Activated gamma-delta T cell treated with Interleukin-2 at 50 U/mL for 16 hours (primary cell): ENCODE data around the gene EIF3D.

ENCODE experiments used
- DNase-seq: peaks from one replicate; pipeline ENCODE4 v3.0.0-alpha.2; 2020

EIF3D gene

DNA sequence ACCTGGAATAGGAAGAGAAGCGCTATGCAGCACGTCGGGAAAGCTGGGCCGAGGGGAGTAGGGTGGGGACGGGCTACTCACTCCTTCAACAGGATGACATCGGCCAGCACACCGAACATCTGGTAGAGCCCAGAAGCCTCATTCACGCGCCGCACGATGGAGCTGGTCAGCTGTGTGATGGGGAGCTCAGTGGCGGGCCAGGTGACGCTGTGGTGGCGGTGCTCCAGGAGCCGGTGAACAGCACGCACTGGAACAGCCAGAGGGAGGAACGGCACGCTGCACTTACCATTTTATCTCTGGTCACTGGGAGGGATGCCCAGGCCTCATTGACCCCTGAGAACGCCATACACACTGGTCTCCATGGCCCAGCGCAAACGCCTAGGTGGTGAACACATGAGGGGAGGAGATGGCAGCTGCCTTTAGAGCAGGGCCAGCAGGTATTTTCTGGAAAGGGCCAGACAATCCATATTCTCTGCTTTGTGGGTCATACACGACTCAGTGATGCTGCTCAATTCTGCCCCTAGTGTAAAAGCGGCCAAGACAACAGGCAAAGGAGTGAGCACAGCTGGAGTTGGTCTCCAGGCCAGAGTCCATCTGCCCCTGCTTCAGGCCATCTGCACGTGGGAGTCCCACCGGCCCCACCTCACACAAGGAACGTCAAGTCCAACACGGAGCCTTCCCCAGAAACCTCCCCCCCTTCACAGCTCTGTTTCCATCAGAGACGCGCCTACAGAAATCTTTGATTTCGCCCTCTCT lies 30.9 kb downstream of the EIF3D start:
- DNase-seq = no peak

DNA sequence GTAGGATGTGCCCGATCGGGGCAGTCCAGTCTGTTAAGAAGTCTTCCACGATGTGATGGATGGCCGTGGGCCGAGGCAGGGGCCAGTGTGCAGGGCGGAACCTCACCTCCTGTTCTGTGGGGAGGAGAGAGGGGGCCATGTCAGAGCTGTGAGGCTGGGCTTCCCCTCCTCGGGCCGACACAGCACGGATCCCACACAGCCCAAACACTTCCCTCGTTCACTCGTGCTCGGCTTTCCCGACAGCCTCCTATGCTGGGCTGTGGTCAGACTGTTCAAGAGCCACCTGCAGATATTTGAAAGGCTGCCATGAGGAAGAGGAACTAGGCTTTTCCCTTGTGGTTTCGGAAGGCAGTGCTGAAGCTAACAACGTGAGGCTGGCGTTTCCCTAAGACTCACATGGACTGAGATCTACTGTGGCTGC lies 35.3 kb downstream of the EIF3D start:
- no peak for DNase-seq

DNA sequence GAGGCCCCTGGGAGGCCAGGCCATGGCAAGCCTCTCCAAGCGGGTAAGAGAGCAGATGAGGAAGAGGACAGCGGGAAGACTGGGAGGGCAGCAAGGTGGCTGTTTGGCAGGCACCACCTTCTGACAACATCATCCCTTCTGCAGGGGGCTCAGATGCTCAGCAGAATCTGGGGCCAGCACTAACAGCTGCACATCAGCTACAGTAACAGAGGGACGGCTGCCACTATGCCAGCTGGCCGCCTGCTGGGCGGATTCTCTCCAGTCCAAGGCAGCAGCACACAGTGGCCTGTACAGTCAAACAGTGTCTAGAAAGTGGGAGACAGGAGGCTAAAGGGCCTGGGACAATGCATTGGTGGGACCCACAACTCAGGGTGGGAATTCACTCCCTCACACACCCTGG lies 36.9 kb downstream of the EIF3D start:
- DNase-seq = no peak

DNA sequence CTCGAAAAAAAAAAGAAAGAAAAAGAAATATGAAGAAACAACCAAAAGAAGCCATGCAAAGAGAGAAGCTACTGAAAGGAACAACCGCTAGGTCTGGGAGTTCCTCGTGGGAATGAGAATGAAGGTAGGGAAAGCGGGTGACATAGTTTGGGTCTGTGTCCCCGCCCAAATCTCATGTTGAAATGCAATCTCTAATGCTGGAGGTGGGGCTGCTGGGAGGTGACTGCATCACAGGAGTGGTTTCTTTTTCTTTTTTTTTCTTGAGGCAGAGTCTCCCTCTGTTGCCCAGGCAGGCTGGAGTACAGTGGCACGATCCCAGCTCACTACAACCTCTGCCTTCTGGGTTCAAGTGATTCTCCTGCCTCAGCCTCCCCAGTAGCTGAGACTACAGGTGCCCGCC lies 37.8 kb downstream of the EIF3D start:
- no peak for DNase-seq

DNA sequence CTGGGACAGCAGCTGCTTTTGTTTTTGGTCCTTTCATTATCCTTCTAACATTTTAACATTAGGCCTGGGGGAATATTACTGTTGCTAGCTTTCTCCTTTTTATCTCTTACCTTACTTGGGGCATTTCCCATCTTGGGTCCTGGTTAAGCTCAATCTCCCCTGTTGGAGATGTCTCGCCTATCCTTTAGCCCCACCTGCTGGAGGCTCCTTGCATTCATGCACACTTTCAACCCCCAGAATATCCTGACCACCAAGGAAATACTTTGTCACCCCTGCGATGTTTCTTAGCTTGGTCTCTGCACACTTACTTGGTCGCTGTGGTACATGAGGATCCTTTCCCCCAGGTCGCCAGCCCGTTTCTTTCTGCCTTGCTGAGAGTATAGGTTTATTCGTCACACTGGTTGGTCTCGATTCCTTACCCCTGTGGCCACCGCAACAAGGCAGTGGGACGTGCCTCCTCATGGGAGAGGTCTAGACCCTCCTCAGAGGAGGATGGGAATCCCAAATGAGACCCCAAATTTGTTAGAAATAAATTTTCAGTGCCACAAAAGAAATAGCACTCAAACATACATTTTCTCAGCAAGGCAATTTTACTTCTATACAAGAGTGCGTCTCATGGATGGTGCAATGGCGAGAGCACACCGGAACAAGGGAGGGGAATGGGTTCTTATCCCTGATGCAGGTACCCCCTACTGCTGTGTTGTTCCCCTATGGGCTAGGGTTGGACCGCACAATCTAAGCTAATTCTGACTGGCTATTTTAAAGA lies 42.2 kb downstream of the EIF3D start:
- peak; percentile 65 for DNase-seq

DNA sequence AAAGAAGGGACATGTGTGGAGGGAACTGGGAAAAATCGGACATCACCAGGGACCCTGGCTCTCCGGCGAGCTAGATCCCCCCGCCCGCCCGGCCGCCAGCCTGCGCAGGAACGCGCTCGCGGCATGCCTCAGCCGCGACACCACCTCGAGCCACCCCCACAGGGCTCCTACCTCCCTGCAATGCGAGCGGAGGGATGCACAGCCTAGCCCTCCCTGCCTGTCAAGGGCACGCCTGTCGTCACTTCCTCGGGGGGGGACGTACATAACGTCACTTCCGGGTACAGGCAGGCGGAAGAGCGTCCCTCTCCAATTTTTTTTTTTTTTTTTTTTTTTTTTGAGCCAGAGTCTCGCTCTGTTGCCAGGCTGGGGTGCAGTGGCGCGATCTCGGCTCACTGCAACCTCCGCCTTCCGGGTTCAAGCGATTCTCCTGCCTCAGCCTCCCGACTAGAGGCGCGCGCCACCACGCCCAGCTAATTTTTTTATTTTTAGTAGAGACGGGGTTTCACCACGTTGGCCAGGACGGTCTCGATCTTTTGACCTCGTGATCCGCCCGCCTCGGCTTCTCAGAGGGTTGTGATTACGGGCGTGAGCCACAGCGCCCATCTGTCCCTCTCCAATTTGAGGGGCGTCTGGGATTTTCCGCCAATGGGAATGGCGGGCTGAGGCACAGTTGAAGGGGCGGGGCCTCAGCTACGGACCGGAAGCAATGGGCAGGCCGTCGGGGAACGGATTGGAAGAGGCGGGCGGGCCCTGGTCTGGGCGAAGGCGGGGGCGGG lies 47.4 kb downstream of the EIF3D start, which contains the start of gene TXN2:
TXN2 (minus strand) TSS at position 248 of the 776 bp plus-strand sequence. CDS start 803 bp downstream, outside the sequence.
- DNase-seq = peak; percentile 93

DNA sequence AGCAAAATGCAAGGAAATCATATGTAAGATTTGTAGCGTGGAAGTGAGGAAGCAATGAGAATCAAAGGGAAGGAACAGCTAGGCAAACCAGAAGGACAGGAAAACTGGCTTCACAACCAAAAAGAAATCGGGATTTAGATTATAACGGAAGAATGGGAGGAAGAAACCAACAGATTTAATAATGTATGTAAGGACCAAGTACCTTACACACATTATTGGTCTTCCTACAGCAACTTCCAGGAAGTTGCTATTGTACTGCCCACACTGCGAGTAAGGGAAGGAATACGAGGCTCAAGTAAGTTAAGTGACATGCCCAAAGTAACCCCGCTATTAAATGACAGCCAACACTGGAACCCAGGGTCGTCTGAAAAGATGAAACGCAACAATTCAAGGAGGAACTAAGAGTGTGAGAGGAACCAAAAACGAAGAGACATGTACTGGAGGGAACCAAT lies 48.0 kb downstream of the EIF3D start:
- no peak for DNase-seq

DNA sequence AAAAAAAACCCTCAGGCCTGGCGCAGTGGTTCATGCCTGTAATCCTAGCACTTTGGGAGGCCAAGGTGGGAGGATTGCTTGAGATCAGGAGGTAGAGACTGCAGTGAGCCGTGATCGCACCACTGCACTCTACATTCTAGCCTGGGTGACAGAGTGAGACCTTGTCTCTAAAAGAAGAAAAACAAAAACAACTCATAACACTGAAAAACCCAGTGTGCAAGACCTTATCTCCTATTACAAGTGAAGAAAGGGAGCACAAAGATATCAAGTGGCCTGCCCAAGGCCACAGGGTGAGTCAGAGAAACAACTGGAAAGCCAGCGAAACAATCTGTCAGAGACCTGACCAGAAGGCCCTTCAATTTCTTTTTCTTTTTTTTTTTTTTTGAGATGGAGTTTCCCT lies 50.0 kb downstream of the EIF3D start:
- DNase-seq = no peak

DNA sequence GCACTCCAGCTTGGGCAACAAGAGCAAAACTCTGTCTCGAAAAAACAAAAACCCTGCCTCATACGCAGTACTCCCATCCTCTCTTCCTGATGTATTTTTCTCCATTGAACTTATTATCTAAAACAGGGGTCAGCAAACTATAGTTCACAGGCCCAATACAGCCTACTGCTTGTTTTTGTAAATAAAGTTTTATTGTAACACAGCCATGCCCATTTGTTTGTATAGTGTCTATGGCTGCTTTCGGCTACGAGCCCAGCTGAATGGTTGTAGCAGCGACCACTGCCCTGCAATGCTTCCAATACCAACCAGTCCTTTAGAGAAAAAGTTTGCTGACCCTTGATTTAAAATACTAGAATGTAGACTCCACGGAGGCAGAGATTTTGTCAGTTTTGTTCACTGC lies 53.6 kb downstream of the EIF3D start:
- no peak for DNase-seq

DNA sequence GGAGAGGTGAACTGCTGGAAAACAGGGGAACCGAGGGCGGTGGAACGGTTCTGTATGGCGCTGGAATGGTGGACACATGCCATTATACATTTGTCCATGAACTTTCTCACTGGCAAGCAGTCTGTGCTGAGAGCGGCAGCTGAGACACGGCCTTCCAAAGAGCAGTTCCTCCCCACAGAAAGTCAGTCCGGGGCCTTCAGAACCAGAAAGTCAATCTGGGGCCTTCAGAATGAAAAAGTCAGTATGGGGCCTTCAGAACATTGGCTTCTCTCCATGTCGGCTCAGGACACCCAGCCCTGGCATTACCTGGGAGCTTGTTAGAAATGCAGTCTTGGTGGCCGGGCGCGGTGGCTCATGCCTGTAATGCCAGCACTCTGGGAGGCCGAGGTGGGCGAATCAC lies 56.3 kb downstream of the EIF3D start:
- DNase-seq = no peak

DNA sequence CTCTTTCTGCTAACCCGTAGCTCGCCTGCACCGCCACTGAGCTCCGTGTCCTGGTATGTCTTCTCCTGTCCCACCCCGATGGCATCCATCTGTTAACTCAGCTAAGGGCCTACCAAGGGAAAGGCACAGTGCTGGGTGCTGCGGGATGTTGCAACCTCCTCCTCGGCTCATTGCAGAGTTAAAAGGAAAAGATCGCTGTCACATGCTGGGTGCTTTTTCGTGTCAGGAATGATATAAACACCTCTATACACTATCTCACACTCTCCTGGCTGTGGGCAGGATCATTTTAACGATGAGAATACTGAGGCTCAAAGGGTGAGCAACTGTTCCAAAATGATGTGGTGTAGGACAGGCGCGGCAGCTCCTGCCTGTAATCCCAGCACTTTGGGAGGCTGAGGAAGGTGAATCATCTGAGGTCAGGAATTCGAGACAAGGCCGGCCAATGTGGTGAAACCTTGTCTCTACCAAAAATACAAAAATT lies 57.6 kb downstream of the EIF3D start:
- DNase-seq = no peak

DNA sequence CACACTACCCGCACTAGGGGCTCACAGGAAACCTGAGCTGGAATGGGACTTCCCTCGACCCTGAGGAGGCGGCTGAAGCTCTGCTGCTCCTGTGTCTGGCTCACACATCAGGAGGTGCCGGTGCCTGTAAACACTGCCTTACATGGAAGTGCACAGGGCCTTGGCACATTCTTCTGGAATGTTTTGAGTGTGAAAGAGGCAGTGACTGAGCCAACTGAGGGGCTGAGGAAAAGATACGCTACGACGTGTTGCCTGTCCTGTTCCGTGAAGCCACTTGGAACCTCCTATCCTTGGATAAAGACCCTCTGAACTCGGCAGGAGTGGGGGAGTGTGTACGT lies 58.0 kb downstream of the EIF3D start:
- no peak for DNase-seq

DNA sequence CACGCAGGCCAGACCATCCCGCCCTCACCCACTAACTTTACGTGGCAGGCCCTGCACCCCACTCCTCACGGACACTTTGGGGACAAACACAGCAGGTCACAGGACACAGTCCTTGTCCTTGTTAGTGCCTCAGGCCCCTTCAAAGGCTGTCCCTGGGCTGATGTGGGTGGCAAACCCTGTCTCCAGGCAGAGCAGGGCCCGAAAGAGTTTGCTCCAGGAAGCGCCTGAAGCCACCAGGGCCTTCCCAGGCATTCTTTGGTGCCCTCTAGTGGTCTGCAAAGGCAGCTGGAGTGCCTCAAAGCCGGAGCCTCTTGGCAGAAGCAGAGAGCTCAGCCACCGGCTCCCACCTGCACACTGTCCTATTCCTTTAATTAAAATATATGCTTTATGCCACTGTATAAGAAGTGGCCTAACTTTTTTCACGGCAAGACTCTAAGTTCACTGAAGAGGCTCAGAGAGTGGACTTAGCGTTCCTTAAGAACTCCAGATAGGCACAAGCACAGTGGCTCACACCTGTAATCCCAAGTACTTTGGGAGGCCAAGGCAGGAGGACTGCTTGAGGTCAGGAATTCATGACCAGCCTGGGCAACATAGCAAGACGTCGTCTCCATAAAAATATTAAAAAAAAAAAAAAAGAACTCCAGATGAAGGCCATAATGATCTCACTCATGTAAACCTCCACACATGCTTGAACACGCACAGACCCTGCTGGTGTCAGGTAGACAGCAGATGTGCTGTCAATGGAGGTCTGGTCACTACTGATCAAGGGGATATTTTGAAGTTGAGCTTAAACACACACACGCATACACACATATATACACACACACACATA lies 58.6 kb downstream of the EIF3D start:
- peak; percentile 82 for DNase-seq

DNA sequence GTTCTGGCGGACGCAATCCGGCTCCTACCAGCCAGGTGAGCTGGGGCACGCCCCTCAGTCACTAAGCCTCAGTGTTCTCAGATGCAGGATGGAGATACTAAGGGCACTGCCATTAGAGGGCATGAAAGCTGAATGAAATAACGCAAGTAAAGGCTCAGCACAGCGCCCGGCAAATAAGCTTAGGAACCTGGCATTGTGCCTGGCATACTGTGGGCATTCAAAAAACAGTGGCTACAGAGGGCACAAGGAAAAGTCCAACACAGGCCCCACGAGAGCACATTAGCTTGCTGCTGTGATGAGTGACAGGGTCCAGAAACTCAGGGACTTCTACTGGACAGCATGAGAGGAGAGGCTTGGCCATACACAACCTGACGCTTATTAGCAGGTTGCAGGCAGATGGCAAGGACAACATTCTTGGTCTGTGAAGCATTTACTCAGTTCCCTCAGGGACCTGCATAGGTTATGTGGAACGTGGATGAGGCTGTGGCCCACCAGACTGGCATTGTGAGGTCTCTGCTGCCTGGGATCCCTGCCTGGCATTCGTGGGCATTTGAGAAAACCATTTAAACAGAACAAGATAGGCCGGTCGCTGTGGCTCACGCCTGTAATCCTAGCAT lies 59.8 kb downstream of the EIF3D start:
- no peak for DNase-seq

DNA sequence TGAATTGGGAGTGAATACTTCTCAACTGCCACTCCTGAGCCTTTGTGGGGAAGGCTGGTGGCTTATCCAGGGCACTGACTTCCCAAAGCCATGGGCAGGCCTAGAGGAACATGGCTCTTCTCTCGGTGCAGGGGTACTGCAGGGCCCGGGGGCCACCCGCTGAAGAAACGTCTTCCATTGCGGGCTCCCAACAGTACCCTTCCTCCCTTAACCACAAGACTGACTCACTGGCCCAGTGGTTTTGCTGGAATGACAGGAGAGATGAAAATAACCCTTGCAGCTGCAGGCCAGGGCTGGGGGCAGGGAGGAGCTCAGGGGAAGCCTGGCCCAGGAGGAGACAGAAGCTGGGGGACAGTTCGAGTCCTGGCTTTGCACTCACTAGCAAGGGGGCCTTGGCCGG lies 61.0 kb downstream of the EIF3D start:
- no peak for DNase-seq

DNA sequence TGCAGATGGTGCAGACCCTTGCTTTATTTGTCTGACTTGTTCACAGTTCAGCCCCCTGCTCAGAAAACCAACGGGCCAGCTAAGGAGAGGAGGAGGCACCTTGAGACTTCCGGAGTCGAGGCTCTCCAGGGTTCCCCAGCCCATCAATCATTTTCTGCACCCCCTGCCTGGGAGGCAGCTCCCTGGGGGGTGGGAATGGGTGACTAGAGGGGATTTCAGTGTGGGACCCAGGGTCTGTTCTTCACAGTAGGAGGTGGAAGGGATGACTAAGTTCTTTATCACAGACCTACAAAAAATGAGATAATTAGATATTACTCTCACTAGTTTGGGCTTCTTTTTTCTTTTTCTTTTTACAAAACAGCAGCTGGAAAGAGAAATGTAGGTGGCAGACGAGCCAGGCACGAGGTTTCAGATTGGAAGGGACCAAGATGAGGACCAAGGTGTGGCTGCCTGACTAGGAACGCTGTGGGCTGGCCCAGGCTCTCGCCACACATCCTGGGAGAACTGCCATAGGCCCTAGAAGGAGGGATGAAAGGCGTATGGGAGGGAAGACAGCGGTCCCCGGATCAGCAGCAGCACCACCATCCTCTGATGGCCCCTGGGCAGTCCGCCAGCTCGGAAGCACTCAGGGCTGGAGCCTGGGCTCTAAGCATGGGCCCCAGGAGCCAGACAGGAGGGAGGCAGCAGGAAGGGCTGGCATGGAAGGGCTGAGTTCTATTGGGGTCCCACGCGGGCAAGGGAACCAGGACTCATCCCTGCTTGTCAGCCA lies 61.7 kb downstream of the EIF3D start:
- DNase-seq = no peak

DNA sequence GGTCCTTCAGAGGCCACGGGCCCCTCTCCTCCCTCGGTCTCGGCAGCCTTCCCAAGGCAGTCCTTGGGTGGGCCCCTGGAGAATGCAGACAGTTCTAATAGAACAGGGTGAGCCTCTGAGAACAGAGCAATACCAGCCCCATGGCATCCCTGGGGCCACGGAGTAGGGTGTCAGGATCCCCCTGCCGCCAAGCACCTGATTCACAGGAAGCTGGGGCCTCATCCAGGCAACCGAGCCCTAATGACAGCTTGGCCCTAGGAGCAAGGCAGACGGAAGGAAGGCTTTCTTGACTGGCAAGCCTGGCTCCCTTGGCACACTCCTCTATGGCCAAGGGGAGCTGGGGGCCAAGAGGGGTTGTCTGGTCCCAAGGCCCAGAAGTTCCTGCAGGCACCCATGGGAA lies 62.7 kb downstream of the EIF3D start:
- DNase-seq = no peak

DNA sequence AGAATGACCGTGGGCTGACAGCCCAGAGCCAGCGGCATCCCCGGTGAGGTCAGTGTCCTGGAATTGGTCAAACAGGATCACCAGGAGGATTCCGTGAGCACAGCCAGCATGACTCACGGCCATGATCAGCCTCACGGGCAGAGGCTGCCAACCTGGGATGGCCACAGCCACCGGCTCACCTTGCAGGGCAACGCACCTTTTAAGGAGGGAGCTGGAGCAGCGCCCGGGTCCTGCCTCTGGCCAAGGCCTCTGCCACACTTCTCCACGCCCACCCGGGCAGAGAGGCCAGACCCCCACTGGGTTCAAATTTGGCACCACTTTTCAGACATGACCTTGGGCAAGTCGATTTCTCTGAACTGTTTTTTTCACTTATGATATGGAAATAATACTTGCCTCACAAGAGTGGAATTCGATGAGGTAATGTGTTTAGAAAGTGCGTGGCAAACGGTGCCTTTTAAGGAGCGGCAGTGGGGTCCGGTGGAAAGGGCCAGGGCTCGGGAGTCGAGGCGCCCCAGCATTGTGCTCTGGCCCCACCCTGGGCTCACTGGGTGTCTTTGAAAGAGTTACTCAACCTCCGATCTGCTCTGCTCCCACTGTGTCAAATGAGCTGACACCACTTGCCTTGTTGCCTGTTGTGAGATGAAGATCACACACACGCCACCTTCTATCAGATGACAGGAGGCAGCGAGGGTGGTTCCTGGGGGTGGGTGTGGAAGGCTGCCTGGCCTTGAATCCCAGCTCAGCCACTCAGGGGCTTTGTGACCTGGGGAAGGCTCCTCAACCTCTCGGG lies 63.5 kb downstream of the EIF3D start:
- DNase-seq = no peak

DNA sequence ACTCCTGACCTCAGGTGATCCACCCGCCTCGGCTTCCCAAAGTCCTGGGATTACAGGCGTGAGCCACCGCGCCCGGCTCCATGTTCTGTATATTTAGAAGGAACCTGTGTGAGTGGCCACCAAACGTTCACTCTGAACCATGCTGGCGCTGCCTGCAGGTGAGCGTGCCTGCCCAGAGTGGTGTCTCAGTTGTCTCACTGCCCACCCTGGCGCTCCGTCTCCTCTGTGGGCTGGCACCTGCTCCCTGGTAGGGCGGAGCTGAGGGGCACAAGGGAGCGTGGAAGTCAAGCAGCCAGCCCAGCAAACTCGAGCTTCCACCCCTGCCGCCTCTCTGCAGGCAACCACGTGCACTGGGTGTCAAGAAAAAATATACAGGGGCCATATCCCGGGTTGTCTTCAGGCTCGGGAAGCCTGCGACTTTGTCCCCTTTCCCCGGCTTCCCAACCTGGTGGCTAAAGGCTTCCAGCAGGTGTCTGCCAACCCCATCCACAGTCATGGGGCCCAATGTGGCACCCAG lies 64.2 kb downstream of the EIF3D start:
- no peak for DNase-seq

DNA sequence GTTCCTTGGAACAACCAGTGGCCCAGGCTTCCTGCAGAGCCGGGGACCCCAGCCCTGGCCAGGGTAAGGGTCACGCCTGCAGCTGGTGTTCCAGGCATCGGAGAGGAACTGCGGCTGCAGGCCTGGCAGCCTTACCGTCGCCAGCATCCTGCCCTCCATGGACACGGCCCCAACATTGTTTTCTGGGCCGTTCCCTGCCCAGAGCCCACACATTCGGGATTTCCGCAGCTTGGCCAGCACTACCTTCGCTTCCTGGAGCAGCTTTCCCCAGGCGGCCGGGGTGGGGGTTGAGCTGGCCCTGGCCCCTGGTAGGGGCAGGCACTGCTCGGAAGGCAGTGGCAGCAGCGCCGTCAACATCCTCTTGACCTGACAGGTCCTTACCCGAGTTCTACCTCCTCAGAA lies 65.2 kb downstream of the EIF3D start:
- DNase-seq = no peak
